HG03045 (cell line): Measurements from ENCODE around the gene PHF19.
A peak's percentile ranks its signal among the peaks of the same experiment; 100 is the strongest.

Source experiments
- ATAC-seq: cut with Tn5 transposase; IDR thresholded peaks from one replicate; pipeline ENCODE4 v1.9.1; 2021; ENCODE audit warnings: mild to moderate bottlenecking, moderate library complexity; ENCODE audit not compliant: unreplicated experiment

Gene PHF19

DNA sequence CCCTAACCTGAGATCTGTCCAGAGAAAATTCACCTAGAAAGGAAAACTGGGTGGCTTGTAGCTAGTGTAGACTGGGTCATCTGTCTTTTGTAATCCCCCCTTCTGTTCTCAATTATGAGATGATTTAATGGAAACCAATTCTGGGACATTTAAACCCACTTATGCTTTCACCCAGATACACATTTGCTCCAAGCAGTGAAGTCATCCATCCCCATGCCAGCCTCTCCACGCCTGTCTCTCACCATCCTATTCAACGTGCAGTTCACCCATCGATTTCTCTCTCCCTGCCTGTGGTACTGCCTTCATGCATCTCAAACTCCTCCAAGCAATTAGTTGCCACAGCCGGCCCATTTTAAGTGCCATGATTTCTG lies 1.8 kb downstream of the PHF19 start:
- ATAC-seq, result no peak

DNA sequence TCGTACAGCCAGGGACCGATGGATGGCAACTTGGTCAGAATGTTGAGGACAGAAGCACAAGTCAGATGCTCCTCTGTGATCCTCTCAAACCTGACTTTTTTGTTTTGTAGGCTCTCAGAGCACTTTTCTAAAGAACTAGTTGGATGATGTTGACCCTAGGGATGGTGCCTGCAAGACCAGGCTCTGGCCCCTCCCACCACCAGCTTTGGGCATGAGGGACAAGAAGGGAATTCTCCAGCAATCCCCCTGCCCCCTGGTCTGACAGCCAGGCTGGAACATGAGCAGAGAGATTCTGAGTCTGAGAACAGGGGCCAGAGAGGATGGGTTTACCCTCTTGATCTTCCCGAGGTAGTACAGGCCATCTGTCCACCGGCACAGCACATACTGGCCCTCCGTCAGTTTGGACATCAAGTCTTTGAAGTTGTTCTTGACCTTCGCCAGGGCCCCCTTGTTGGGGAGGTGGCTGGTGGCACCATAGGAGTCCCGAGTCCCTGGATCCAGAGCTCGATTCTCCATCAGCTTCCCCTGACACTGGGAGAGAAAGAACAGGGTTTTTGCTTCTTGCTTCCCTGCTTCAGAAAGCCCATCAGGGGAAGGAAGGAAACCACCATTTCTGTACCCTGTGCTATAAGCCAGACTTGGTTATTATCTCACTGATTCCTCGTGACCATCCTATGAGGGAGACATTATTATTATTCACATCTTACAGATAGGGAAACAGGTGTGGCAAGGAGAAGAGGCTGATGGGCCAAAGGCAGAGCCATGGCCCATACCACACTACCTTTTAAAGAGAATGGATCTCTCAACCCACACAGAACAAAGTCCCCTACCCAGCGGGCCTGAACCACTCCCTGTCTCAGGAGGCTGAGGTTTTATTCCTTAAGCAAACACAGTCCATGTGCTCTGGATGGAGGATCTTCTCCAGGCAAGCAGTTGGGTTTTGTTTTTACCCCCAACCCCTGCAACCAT lies 2.5 kb downstream of the PHF19 start:
- ATAC-seq, result no peak

DNA sequence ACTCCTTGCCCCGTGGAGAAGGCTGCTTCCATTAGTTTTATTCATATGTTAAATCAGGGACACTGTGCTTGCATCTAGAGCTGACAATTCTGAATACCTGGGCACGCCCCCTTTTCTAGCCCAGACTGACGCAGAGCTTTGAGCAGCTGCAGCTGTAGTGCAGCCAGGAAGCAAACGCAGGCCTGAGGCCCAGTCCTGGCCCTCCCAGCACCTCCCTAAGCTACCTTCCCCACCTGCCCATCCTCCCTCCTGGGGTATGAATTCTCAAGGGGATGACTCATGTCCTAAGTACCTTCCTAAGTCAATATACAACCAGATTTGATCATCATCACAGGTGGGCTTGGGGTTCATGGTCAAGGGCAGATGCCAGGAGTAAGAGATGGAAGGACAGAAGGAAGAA lies 3.5 kb downstream of the PHF19 start:
- no peak for ATAC-seq

DNA sequence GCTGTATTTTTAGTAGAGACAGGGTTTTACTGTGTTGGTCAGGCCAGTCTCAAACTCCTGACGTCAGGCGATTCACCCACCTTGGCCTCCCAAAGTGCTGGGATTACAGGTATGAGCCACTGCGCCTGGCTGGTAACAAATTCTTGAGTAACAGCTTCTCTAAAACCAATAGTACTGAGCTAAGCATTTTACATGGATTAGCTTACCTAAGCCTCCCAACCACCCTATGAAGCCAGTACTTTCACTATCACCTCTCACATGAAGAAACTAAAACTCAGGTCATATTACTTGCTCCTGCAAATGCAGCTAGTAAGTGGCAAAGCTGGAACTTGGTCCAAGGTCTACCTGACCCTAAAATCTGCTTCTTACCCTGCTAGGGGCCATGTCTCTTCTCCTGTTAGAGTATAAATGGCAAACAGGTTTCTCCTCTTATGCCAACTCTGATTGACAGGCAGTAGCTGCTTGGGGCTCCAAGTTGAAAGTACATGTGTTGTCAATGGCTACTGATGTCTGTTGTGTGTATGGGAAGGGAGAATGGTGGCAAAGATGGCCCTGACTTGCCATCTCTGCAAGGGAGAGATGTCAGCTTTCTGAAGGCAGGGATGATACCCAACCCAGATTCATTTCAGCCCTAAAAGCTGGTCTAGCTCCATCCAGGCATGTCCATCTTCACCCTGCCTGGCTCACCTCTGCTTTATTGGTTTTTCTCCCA lies 4.0 kb downstream of the PHF19 start:
- ATAC-seq, result no peak

DNA sequence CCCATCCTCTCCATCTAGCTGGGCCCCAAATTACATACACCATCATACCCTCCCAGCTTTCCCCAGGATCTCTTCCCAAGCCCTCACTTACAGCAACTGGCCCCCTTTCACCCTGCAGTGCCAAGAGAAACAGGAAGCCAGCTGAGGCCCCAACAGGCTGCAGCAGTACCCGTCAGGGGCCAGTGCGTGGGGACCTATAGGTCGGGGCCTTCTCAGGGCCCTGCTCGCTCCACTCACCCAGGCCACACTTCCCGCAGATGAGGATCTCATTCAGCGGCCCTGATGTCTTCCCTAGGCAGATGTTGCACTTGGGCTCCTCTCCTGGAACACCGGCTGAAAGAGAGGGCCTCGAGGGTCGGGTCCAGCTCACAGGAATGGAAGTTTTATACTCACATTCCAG lies 6.8 kb downstream of the PHF19 start:
- ATAC-seq, result no peak

DNA sequence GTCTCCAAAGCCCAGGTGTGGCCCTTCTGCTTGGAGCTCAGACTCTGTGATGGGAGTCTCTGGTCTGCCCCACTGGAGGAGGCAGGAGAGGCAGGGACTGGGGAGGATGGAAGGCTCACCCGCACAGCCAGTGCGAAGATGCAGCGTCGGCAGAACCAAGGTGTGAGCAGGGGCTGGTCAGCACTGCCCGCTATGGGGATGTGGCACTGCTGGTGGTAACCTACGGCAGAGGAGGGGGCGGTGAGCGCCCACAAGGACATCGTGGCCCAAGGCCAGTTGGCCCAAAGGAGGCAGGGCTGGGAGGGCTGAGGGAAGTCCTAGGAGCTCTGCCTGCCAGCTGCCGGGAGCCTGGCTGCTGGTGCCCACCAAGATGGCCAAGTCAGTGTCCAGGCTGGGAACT lies 7.3 kb downstream of the PHF19 start:
- ATAC-seq, result no peak

DNA sequence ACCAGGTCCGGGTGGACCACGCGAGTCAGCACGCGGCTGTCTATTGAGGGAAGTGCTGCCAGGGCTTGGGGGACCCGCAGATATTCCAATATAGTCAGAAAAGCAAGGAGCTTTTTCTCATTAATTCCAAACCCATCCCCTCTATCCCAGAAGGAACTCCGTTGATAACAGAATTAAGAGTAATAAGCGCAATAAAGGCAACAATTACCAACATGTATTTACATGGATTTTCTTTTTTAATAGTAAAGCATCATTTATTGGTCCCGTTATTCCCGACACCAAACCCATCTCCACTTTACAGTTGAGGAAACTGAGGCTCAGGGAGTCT lies 7.7 kb downstream of the PHF19 start:
- no peak for ATAC-seq

DNA sequence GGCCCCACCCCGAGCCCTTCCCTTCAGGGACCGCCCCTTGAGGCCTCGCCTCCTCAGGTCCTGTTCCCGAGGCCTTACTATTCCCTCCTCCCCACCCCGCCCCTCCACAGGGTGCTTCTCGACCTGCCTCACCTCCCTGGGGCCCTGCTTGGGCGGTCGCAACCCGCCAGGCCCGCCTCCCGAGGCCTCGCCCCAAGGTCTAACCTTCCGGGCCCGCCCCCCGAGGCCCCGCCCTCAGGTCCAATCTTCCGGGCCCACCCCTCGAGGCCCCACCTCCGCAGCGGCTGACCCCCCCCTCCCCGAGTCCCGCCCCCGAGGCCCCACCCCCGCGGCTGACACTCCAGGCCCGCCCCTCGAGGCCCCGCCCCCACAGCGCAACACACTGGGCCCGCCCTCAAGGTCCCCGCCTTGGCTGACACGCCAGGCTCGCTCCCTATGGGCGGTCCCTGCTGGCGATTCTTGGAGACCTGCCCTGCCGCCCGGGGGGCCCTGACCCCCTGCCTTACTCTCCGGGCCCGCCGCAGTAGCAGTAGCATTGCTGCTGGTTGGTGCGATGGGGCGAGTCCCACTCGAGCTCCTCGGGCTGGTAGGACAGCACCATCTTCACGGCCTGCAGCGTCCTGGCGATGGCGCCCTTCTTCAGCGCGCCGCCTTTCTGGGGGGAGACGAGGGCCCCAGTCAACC lies 8.2 kb downstream of the PHF19 start:
- ATAC-seq, result peak; percentile 86

DNA sequence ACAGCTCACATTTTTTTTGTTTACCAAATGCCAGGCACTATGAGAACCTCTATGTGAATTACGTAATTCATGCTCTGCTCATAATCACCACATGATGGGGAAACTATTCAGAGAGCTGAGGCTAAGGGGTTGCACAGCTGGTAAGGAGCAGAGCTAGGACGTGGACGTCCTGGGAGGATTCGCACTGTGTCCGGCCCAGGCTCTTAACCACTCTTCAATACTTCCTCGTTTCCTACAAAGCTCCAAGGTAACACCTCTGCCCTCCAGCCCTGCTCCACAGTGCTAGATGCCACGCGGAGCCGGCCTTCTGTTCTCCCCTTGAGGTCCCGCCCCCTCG lies 8.7 kb downstream of the PHF19 start:
- ATAC-seq, result no peak

DNA sequence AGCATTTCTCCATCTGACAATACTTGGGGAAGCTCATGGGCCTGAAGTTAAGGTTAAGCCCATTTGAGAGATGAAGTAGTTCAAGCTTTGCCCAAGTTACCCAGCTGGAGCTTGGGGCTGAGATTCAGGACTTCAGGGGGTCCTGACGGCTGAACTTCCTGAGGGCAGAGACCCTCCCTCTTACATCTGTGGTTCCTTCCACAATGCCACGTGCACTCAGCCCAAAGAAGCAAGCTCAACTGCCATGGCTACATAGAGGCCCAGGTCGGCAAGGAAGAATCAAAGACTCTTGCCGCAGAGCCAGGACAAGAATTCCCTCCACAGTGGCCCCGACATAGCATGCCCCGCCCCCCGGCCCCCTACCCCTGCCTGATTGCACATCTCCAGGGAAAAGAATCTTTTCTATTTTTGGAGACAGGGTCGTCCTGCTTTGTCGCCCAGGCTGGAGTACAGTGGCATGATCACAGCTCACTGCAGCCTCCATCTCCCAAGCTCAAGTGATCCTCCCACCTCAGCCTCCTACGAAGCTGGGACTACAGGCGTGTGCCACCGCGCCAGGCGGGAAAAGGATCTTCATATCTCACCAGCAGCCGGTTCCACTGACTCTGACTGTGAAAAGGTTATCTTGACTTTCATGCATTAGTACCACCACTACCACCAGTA lies 9.2 kb downstream of the PHF19 start:
- no peak for ATAC-seq

DNA sequence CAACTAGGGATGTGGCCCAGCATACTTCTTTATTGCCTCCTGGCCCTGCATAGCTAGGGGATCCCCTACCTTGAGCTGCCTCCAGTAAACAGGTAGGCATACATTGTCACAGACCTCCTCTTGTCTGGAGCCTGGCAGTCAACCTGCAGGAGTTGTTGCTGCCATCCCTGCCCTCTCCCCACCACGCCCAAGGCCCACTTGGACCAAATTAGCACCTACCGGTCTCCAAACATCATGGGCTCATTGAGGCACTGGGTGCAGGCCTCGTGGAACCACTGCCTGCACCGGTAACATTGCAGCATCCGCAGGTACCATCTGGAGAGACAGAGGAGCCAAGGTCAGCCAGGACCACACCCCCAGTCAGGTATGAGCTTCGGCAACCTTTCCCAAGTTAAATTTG lies 10.3 kb downstream of the PHF19 start:
- no peak for ATAC-seq

DNA sequence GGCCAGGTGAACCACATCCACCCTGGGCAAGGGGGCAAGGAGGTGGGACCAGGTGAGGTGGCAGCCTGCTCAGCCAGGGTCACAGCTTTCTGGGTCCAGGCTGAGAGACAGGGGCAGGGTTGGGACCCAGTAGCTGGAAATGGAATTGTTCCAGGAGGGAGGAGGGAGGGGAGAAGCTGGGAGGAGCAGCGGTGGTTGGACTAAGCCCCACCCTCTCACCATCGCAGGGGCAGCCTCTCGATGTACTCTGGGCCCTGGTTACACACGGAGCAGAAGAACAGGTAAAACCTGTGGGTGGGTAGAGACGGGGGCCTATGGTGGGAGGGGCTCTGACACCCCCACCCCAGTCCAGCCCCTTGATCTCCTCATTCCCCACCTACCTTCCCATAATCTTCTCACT lies 11.2 kb downstream of the PHF19 start:
- ATAC-seq, result no peak

DNA sequence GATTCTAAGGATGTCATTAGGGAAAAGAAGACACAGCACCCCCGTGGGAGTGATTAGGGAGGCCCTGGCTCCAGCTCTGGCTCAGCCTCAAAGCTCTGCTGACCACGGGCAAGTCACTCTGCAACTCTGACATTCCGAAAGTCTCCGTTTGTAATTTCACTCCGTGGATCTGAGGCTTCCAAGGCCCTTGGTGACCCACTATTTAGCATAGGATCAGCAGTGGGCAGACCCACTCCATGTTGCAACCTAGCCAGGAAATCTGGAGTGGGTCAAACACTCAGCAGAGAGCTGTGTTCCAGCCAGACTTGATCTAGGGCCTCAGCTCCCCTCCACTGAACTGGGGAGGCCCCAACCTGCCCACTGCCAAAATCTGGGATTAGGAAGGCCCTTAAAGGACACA lies 11.8 kb downstream of the PHF19 start:
- ATAC-seq, result no peak

DNA sequence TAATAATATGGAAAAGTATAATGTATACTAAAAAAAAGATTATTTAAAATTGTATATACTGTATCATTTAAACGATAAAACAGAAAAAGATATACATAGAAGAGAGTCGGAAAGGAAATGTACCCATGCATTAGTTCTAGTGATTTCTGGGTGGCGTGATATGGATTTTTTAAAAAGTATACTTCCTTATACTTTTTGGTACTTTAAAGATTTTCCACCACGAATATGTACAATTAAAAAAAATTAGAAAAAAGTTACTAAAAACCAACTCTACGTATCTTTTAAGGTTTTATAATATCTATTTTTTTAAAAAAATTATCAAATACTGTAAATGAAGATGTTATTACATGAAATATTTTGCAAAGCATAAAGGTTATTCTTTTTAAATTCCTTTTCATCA lies 12.3 kb downstream of the PHF19 start:
- no peak for ATAC-seq

DNA sequence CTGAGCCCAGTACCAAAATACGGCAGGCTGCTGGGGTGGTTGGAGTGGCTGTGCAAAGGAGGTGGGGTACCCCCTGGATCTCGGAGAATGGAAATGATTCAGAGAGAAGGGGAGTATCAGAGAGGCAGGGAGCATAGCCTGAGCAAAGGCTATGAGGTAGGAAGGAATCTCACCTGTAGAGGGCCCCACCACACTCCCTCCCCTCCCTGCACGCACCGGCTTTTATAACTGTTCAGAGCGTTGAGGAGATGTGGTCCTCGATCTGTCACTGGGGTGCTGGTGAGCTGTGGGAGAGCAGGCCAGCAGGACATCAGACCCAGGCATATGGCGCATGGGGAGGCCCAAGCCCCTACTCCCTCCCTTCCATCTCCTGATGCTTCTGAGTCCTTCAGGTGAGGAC lies 13.2 kb downstream of the PHF19 start:
- ATAC-seq, result no peak

DNA sequence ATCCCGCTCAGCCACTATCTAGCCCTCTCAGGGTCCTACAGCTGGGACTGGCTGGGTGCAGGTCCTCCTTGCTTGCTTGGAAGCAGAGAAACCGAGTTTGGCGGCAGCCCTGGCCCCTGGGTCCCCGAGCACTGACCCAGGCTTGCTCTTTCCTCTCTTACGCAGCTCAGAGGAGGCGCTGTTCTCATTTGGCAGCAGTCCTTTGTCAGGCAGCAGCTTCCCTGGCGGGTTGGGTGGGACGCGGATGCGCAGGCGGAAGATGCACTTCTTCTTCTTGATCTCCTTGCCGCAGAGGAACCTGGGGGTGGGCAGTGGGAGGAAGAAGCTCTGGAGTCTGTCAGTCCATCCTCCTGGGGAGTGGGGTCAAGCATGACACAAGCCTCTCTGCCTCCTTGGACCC lies 14.5 kb downstream of the PHF19 start:
- no peak for ATAC-seq

DNA sequence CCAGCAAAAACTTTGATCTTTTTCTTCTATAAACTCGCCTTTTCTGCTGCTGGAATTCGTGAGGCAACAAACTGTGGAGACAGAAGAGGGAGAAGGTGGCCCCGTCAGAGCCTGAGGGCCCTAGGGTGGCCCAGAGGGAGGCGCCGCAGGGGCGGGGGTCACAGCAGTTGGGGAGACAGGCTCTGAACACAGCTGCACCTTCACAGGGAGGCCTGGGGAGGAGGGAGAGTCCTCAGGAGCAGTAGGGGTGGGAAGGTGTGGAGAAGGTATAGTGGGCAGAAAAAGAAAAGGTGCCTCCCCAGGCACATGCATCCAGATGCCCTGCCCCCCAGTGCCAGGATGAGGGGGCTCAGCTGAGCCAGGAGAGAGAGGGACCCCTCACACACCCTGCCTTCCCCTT lies 15.1 kb downstream of the PHF19 start:
- ATAC-seq, result no peak

DNA sequence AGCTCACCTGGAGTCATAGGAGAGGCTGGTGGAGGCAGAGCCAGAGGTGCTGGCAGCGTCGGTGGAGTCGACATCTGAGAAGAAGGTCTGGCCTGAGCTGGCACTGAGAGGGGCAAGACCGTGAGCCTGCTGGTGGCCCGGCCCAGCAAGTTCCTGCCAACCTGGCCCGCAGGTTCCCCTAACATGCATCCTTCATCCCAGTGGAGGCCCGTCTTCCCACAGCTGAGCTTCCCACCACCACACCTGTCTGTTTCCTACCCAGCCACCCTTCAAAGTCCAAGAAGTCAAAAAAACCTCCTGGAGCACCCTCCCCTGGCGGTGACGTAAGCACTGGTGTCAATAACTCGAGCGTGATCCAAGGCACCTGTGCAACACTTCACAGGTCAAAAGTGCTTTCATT lies 16.9 kb downstream of the PHF19 start:
- no peak for ATAC-seq

DNA sequence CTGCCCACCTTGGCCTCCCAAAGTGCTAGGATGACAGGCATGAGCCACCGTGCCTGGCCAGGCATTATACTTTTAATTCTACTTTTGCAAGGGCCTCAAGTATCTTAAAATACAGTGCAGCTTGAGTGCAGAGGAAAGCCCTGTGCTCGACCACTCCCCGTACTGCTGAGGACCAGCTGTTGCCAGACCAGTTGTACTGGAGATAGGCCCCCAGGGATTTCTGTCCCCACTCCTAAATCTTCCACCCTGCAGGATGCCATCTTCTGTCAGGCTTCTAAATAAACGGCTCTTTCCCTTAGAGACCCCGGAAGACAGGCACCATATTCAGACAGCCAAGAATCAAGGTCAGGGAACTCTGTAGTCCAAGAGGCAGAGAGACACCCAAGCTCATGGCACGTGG lies 17.6 kb downstream of the PHF19 start:
- ATAC-seq, result no peak

DNA sequence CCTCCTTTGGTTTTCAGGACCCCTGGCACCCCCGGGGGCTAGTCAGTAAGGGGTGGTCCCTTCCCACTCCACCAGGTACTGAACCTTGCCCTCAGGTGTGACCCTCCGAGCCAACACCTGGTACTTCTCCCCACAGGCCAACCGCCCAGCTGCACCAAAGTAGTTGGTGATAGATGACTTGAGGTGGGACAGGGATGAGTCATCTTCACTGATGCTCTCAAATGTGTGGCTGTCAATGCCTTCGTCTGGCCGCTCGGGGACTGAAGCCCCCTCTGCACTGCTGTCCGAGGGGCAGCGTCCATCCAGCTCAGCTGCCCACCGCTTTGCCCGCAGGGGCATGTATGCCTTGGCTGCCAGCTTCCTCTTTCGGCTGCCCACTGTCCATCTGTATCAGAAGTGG lies 19.1 kb downstream of the PHF19 start:
- ATAC-seq, result no peak

DNA sequence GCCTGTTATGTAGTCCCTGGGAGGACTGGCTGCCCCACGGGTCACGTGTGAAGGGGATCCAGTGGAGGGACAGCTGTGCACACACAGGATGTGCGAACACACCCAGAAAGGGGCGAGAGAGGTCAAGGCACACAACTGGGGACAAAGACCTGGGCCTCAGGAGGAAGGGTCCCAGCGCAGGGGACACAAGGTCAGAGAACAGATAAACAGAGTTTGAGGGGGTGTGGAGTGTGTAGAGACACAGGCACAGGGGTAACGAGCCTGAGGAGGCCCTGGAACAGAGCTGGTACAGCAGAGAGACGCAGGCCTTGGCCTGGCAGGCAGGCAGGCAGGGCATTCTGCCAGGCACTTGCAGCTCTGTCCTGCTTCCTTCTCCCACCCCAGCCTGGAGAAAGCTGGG lies 19.5 kb downstream of the PHF19 start:
- ATAC-seq, result no peak

DNA sequence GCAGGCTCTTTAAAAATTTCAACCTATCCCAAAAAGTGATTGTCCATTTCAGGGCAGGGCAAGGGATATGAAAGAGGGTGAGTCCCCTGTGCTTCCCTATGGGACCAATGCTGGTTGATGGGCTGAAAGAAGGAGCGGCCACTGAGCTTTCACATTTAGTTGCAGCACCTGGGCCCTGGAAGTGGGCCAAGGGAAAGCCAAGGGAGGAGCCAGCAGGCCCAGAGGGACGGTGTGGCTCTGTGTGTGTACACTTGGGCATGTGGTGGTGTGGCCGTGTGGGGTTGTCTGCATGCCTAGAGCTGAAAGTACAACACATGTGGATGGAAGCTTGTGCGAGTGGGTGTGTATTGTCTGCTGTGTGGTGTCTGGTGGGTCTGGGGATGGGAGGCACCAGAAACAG lies 20.3 kb downstream of the PHF19 start:
- ATAC-seq, result no peak
